HepG2 (cell line): ENCODE data around the gene MRPL14. TPM values are rescaled to one million over a fixed set of nuclear protein-coding genes. Genes with fewer than 3 reads are reported as not detected.

ENCODE experiments used
- ATAC-seq: fragments of 200-7000 bp; cut with Tn5 transposase; 3 replicates; pipeline ENCODE4 v1.9.1; 2020; ENCODE audit warnings: mild to moderate bottlenecking, moderate library complexity
- BruUV-seq: library from RNA; stranded (reverse); fragments of 400-500 nt; replicated peaks from 2 replicates; lab custom pipeline; 2021; lab: Mats Ljungman, UMichigan
- CTCF ChIA-PET: fragments of 300-600 bp; formaldehyde crosslinking; extraction: SDS; loops from one replicate; lab custom pipeline; 2021; ENCODE audit warnings: low total read pairs, inconsistent platforms, low intra/inter-chr PET ratio; lab: Yijun Ruan, JAX
- POLR2A ChIA-PET: fragments of 350-600 bp; sonication (Branson Sonifier 250); formaldehyde crosslinking; loops from one replicate; lab custom pipeline; 2020; ENCODE audit warnings: antibody characterized with exemption, inconsistent platforms; lab: Yijun Ruan, JAX
- DNase-seq: peaks from one replicate; pipeline ENCODE4 v3.0.0-alpha.2; 2015; ENCODE audit warnings: low spot score
- FAIRE-seq: peaks from 3 replicates; lab custom pipeline; 2011; peaks lifted over from hg19 to GRCh38; lab: Jason Lieb, UNC
- H2AFZ ChIP-seq: one replicate; pipeline ENCODE4 v1.6.1; 2011; ENCODE audit warnings: low read length, inconsistent platforms
- H3K27ac ChIP-seq: fragments of 300-600 bp; 3 replicates; pipeline ENCODE4 v1.8.0; 2011; ENCODE audit warnings: mixed run types, mild to moderate bottlenecking, mixed read lengths, low read length, inconsistent platforms; ENCODE audit not compliant: insufficient read depth; ENCODE audit errors: extremely low read length
- H3K27me3 ChIP-seq, 2 experiments: fragments of 200-600 bp in 1 of 2; 2 replicates in 1 of 2; 3 replicates in 1 of 2; pipeline versions ENCODE4 v1.6.0 to v1.8.0; 2011; ENCODE audit warnings: low read length in 2 of 2, mild to moderate bottlenecking in 2 of 2, moderate library complexity in 2 of 2, inconsistent platforms in 1 of 2; ENCODE audit not compliant: insufficient read depth in 2 of 2, control insufficient read depth in 1 of 2
- H3K36me3 ChIP-seq, 2 experiments: fragments of 200-600 bp in 1 of 2; replicated peaks in 1 of 2; 2 replicates in 1 of 2; 3 replicates in 1 of 2; pipeline versions ENCODE4 v1.5.1 to v1.8.0; 2011; ENCODE audit warnings: low read length in 2 of 2, inconsistent platforms in 1 of 2; ENCODE audit not compliant: insufficient read depth in 2 of 2, control insufficient read depth in 1 of 2
- H3K4me1 ChIP-seq: 2 replicates; pipeline ENCODE4 v1.5.1; 2012; ENCODE audit warnings: low read length, inconsistent platforms; ENCODE audit not compliant: insufficient read depth
- H3K4me2 ChIP-seq: 2 replicates; pipeline ENCODE4 v1.6.0; 2011; ENCODE audit warnings: low read depth, low read length, inconsistent platforms
- H3K4me3 ChIP-seq, 3 experiments: fragments of 200-600 bp in 1 of 3; sonication (generic), shearing (Covaris generic) in 1 of 3; replicated peaks in 1 of 3; 2 replicates each; pipeline ENCODE4 v1.5.1; 2011 to 2016; ENCODE audit warnings: low read length in 3 of 3, inconsistent platforms in 2 of 3, low read depth in 2 of 3, mild to moderate bottlenecking in 2 of 3, control low read depth in 1 of 3, mixed read lengths in 1 of 3; ENCODE audit not compliant: insufficient read depth in 1 of 3
- H3K79me2 ChIP-seq: one replicate; pipeline ENCODE4 v1.6.1; 2011; ENCODE audit warnings: low read length, inconsistent platforms; ENCODE audit not compliant: insufficient read depth
- H3K9ac ChIP-seq: 2 replicates; pipeline ENCODE4 v1.6.0; 2011; ENCODE audit warnings: mild to moderate bottlenecking, low read depth, low read length, inconsistent platforms; ENCODE audit not compliant: insufficient read depth
- H3K9me3 ChIP-seq: 2 replicates; pipeline ENCODE4 v1.5.1; 2012; ENCODE audit warnings: mild to moderate bottlenecking, low read length
- H4K20me1 ChIP-seq: 2 replicates; pipeline ENCODE4 v1.6.0; 2011; ENCODE audit warnings: inconsistent platforms, mild to moderate bottlenecking, low read length, moderate library complexity; ENCODE audit not compliant: insufficient read depth
- CBX5 ChIP-seq: sonication (generic); formaldehyde crosslinking; IDR thresholded peaks from 2 replicates; pipeline ENCODE4 v1.4.0; 2020; ENCODE audit warnings: missing genetic modification reagents, borderline replicate concordance
- MIER3 ChIP-seq: IDR thresholded peaks from 2 replicates; pipeline ENCODE4 v1.6.1; 2016; ENCODE audit warnings: missing compliant biosample characterization, borderline replicate concordance
- NR2F1 ChIP-seq, 2 experiments: fragments of 450-650 bp in 1 of 2; formaldehyde crosslinking in 1 of 2; IDR thresholded peaks; 2 replicates each; pipeline versions ENCODE4 v1.5.0 to v1.6.1; 2016 to 2020; ENCODE audit warnings: mild to moderate bottlenecking in 1 of 2, missing compliant biosample characterization in 1 of 2, missing genetic modification reagents in 1 of 2, moderate library complexity in 1 of 2
- SKIL ChIP-seq: sonication (generic); formaldehyde crosslinking; IDR thresholded peaks from 2 replicates; pipeline ENCODE4 v1.8.0; 2022; ENCODE audit warnings: missing genetic modification reagents, mild to moderate bottlenecking, moderate library complexity, borderline replicate concordance
- ZNF749 ChIP-seq: sonication (generic); formaldehyde crosslinking; IDR thresholded peaks from 2 replicates; pipeline ENCODE4 v1.8.0; 2022; ENCODE audit warnings: mild to moderate bottlenecking, missing genetic modification reagents, moderate library complexity, borderline replicate concordance
- ZNF775 ChIP-seq: sonication (generic); formaldehyde crosslinking; IDR thresholded peaks from 2 replicates; pipeline ENCODE4 v1.4.0; 2020; ENCODE audit warnings: missing genetic modification reagents, mild to moderate bottlenecking, moderate library complexity, borderline replicate concordance
- WGBS: methylation state at CpG from one replicate; pipeline ENCODE4 v1.1.6; 2017; ENCODE audit warnings: low lambda C conversion rate; 5-methylcytosine and 5-hydroxymethylcytosine counted together
- in situ Hi-C: cut with HindIII; loops from 2 replicates; pipeline ENCODE4 v1.10.0; 2017; ENCODE audit warnings: low pct_unique_long_range_greater_than_20kb; ENCODE audit not compliant: extremely low pct_ligation_motif_present
- intact Hi-C: fragments of 100-400 bp; cut with micrococcal nuclease; formaldehyde crosslinking; loops from one replicate; pipeline ENCODE4 v1.10.0; 2022; ENCODE audit not compliant: unreplicated experiment
- polyA plus RNA-seq, 8 experiments: library from polyadenylated mRNA; depleted of rRNA in 3 of 8; stranded (reverse) in 7 of 8; unstranded in 1 of 8; fragments of >200 nt; fragmentation: Illumina TruSeq in 4 of 8; extraction: Trizol in 4 of 8; gene quantifications; 2 replicates each; pipeline versions ENCODE4 v1.2.1 to v1.2.3, GENCODE V29; 2011 to 2016; ENCODE audit warnings: low read depth in 4 of 8, missing spikeins in 1 of 8, mixed read lengths in 1 of 8; ENCODE audit not compliant: insufficient read depth in 1 of 8
- total RNA-seq, 5 experiments: library from RNA; depleted of rRNA; stranded (reverse); fragments of >200 nt; fragmentation: Illumina TruSeq; extraction: Trizol; gene quantifications; 2 replicates each; pipeline ENCODE4 v1.2.3, GENCODE V29; 2016; ENCODE audit warnings: low read depth in 1 of 5
- TF ChIP-seq, protein P1 (sequence below): IDR thresholded peaks from 2 replicates; pipeline ENCODE4 v1.6.1; 2012; ENCODE audit warnings: low read depth, low read length, improper control_type of control experiment
- TF ChIP-seq, protein P2 (sequence below): sonication (generic); formaldehyde crosslinking; IDR thresholded peaks from 2 replicates; pipeline ENCODE4 v1.4.0; 2020; ENCODE audit warnings: missing genetic modification reagents
- TF ChIP-seq, protein P3 (sequence below): IDR thresholded peaks from 2 replicates; pipeline ENCODE4 v1.6.1; 2012; ENCODE audit warnings: inconsistent platforms

The MRPL14 gene
- total and polyA plus RNA-seq, 2 of the 13 experiments (the other 11 are each of a cell fraction or from before 2014, with no cell fraction given) = 157 to 178 TPM

DNA sequence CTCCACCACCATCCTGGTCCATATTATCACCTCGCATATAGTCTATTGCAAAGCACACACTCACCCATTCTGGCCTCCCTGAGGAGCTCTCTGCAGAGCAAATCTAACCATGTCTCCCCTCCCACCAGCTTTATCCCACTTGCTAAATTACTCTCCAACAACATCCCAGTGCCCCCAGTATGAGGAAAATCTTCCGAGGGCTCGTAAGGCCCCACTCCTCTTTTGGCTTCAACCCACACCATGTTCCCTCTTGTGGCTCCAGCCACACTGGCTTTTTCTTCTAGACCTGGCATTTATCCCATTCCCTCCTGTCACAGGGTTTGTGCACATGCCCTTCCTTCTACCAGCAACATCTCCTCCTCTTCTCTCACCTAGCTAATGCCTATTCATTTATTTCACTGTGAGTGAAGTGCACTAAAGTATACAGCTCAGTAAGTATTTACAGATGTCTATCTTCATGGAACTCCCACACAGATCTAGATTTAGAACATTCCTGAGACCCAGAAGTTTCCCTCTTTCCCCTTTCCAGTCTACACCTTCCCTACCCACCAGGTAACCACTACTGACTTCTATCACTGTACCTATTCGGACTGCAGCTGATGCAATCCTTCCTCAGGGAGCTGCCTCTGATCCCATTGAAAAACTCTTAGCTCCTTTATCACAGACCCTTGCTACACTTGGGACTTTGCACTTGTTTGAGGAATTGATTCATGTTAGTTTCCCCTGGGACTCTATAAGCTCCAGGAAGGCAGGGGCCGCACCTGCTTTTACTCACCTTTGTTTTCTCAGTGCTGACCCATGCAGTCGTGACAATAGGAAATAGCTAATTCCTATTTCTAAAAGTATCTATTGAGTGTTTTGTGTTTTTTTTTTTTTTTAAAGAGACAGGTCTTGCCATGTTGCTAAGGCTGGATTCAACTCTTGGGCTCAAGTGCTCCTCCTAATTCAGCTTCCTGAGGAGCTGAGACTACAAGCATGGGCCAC lies 15.5 kb downstream of the MRPL14 start:
- H3K4me3 ChIP-seq = no peak overlapping the region
- H3K27ac ChIP-seq = peak overlapping the region; percentile 63
- ChIA-PET CTCF (interaction anchor here (0.8 to 1.2 kb wide), 2 partner anchors 11 to 126 kb away, joined by 3 read pairs; no protein-coding TSS in a partner anchor), POLR2A (interaction anchor here (0.9 to 2.5 kb wide), 15 partner anchors 10 to 482 kb away, joined by 3 to 27 read pairs (median 10); partner anchors contain the start of genes GTPBP2, HSP90AB1, MRPL14 and SLC35B2)
- H3K79me2 ChIP-seq = peaks cover 45% of the 10 kb centered on the region
- peak overlapping the region; percentile 53 for H3K9ac ChIP-seq
- BruUV-seq = no TSS peak
- 52% methylated on average over 6 of the region's 6 CpGs for WGBS
- ATAC-seq (peak; percentile 88), FAIRE-seq (peak; percentile 80), DNase-seq (peak; percentile 90)
- H3K27me3 ChIP-seq = no peaks in the 10 kb centered on the region
- peak overlapping the region; percentile 38 for H3K4me2 ChIP-seq
- H4K20me1 ChIP-seq = peaks cover 11% of the 10 kb centered on the region; the same call in 1 of the 2 replicates
- intact Hi-C loops (loop anchor here (2.0 to 5.0 kb wide), 3 partner anchors 13 to 126 kb away; partner anchors contain the start of genes MRPL14 and TMEM63B), in situ Hi-C loops (no loop called here)
- no peaks in the 10 kb centered on the region for H3K9me3 ChIP-seq
- no peak overlapping the region for H2AFZ ChIP-seq
- H3K4me1 ChIP-seq = peaks cover 74% of the 10 kb centered on the region
- peaks cover 34 to 81% of the 10 kb centered on the region in 2 experiments for H3K36me3 ChIP-seq
- TF ChIP-seq SKIL (CRISPR knock-in tag) = peak; percentile 48; the same call in 1 of the 2 replicates
- TF ChIP-seq MIER3 (CRISPR knock-in tag) = peak; percentile 56; the same call in 1 of the 2 replicates
- peak; percentile 71; the same call in 1 of the 2 replicates for TF ChIP-seq CBX5 (CRISPR knock-in tag)
- TF ChIP-seq ZNF775 = 0 out of 2 replicates have a peak, but pooled peaks have one; percentile 64
- TF ChIP-seq NR2F1 (CRISPR knock-in tag; IDR thresholded peaks at IDR 0.05) = peak in 1 of 2 experiments; percentile 27; a peak in 1 of 4 replicates
- TF ChIP-seq, protein P1, sequence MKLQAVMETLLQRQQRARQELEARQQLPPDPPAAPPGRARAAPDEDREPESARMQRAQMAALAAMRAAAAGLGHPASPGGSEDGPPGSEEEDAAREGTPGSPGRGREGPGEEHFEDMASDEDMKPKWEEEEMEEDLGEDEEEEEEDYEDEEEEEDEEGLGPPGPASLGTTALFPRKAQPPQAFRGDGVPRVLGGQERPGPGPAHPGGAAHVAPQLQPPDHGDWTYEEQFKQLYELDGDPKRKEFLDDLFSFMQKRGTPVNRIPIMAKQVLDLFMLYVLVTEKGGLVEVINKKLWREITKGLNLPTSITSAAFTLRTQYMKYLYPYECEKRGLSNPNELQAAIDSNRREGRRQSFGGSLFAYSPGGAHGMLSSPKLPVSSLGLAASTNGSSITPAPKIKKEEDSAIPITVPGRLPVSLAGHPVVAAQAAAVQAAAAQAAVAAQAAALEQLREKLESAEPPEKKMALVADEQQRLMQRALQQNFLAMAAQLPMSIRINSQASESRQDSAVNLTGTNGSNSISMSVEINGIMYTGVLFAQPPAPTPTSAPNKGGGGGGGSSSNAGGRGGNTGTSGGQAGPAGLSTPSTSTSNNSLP = peak; percentile 91
- TF ChIP-seq, protein P2, sequence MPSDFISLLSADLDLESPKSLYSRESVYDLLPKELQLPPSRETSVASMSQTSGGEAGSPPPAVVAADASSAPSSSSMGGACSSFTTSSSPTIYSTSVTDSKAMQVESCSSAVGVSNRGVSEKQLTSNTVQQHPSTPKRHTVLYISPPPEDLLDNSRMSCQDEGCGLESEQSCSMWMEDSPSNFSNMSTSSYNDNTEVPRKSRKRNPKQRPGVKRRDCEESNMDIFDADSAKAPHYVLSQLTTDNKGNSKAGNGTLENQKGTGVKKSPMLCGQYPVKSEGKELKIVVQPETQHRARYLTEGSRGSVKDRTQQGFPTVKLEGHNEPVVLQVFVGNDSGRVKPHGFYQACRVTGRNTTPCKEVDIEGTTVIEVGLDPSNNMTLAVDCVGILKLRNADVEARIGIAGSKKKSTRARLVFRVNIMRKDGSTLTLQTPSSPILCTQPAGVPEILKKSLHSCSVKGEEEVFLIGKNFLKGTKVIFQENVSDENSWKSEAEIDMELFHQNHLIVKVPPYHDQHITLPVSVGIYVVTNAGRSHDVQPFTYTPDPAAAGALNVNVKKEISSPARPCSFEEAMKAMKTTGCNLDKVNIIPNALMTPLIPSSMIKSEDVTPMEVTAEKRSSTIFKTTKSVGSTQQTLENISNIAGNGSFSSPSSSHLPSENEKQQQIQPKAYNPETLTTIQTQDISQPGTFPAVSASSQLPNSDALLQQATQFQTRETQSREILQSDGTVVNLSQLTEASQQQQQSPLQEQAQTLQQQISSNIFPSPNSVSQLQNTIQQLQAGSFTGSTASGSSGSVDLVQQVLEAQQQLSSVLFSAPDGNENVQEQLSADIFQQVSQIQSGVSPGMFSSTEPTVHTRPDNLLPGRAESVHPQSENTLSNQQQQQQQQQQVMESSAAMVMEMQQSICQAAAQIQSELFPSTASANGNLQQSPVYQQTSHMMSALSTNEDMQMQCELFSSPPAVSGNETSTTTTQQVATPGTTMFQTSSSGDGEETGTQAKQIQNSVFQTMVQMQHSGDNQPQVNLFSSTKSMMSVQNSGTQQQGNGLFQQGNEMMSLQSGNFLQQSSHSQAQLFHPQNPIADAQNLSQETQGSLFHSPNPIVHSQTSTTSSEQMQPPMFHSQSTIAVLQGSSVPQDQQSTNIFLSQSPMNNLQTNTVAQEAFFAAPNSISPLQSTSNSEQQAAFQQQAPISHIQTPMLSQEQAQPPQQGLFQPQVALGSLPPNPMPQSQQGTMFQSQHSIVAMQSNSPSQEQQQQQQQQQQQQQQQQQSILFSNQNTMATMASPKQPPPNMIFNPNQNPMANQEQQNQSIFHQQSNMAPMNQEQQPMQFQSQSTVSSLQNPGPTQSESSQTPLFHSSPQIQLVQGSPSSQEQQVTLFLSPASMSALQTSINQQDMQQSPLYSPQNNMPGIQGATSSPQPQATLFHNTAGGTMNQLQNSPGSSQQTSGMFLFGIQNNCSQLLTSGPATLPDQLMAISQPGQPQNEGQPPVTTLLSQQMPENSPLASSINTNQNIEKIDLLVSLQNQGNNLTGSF (CRISPR knock-in tag) = no peak
- TF ChIP-seq, protein P3, sequence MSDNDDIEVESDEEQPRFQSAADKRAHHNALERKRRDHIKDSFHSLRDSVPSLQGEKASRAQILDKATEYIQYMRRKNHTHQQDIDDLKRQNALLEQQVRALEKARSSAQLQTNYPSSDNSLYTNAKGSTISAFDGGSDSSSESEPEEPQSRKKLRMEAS = peak; percentile 63
- no peak for TF ChIP-seq ZNF749 (CRISPR knock-in tag)
